Raji (cell line): ENCODE results near the gene MTFMT.

Source experiments
- POLR2A ChIP-seq: IDR thresholded peaks from 2 replicates; pipeline ENCODE4 v1.6.1; 2011; ENCODE audit warnings: low read depth, low read length, control low read depth; ENCODE audit not compliant: insufficient read depth

The MTFMT gene

DNA sequence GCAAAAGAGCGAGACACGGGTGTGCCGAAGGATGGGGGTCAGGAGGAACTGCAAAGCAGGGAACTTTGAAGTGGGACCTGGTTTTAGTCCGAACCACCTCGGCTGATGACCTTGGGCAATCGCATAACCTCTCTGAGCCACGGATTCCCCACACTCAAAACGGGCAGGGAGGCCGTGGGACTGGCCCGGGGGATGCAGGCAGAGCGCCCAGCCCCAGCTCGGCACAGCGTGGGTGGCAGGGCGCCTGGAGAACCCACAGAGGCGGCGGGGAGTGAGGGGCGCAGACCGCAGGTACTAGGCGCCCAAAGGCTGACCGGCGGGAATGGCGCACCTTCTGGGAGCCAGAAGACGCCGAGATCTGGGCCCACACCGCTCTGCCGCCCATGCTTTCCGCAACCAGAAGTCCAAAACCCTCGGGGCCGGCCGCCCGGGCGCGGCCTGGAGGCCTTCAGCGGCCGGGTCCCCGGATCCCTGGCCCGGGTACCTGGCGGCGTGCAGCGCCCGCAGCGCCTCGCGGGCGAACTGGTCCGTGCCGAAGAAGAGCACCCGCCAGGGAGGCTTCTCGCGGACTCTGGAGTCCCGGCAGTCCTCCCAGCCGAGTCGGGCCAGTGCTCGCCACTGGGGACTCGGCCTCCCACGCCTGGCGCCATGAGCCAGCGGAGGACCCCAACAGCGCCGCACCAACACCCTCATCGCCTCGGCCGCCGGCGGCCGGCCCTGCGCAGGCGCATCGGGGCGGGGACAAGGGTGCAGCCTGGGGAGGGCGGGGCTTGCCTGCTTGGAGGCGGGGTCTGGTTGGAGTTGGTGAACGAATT is at the start of gene MTFMT:
TSS of gene MTFMT (minus strand) at position 719 of the 815 bp plus-strand sequence. CDS start at position 693, 26 bp downstream.
- peak; percentile 96 for TF ChIP-seq POLR2A

DNA sequence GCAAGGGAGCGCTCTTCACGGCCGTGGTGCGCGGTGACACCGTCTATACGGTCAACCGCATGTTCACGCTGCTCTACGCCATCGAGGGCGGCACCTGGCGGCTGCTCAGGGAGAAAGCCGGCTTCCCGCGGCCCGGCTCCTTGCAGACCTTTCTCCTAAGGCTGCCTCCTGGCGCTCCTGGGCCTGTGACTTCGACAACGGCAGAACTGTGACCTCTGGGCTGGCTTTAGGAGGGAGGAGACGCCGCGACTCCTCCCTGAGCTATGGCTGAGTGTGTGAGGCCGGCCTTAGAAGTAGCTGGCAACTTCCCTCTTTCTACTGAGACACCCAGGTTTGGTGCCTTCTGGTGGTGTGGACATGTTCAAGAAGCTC is 48.5 kb upstream of the MTFMT start:
- no peak for TF ChIP-seq POLR2A

DNA sequence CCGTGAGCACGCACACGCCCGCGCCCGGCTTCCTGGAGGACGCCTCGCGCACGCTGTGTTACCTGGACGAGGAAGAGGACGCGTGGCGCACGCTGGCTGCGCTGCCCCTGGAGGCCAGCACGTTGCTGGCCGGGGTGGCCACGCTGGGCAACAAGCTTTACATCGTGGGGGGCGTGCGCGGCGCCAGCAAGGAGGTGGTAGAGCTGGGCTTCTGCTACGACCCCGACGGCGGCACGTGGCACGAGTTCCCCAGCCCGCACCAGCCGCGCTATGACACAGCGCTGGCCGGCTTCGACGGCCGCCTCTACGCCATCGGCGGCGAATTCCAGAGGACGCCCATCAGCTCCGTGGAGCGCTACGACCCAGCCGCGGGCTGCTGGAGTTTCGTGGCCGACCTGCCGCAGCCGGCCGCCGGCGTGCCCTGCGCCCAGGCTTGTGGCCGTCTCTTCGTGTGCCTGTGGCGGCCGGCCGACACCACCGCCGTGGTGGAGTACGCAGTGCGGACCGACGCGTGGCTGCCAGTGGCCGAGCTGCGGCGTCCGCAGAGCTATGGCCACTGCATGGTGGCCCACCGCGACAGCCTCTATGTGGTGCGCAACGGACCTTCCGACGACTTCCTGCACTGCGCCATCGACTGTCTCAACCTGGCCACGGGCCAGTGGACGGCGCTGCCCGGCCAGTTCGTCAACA is 48.0 kb upstream of the MTFMT start:
- TF ChIP-seq POLR2A, result no peak

DNA sequence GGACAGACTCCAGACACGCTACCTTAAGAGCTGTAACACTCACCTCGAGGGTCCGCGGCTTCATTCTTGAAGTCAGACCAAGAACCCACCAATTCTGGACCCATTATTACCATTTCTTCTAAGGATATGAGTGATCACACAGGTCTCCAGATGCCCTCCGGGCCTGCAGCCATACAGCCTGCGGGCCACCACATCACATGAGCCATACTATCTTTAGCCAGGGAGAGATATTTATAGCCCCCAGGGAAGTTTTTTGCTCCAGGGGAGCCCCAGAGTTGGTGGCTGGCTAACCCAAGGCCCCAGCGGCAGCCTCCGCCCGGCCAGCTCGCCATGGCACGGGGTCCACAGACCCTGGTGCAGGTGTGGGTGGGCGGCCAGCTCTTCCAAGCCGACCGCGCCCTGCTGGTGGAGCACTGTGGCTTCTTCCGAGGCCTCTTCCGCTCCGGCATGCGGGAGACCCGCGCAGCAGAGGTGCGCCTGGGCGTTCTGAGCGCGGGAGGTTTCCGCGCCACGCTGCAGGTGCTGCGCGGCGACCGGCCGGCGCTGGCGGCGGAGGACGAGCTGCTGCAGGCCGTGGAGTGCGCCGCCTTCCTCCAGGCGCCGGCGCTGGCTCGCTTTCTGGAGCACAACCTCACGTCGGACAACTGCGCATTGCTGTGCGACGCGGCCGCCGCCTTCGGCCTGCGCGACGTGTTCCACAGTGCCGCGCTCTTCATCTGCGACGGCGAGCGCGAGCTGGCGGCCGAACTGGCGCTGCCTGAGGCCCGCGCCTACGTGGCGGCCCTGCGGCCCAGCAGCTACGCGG is 47.2 kb upstream of the MTFMT start, which contains the start of gene KBTBD13:
TSS of gene KBTBD13 (plus strand) at position 261 of the 805 bp plus-strand sequence. CDS start at position 331, 70 bp downstream.
- no peak for TF ChIP-seq POLR2A

DNA sequence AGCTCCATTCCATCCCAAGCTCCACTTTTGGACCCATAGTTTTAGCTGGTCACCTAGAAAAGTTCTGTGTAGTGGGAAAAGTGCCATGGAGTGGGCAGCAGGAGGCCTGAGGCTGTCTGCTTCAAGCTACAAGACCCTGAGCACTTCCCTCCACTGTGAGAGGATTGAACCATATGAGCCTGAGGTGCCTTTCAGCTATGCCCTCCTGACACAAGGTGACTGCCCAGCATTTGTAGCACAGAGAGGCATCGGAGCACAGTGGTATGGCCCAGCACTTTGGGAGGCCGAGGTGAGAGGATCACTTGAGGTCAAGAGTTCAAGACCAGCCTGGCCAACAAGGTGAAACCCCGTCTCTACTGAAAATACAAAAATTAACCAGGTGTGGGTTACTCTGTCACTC is 43.2 kb upstream of the MTFMT start:
- no peak for TF ChIP-seq POLR2A

DNA sequence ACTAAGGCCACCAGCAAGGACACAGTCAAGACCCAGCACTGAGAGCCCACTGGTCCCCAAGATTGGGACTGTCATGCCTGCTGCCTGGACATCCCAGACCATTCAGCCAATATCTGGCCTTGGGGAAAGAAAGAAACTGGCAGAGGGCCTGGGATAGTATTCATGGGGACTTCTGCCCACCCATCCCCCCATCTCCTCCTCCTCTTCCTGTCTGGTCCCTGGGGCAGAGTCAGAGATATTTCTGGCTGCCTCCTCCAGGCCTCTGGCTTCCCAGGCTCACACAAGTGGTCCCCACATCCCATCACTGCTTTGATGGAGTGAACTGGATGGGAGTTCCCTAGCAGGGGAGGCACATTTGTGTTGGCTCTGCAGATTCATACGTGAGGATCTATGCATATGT is 42.6 kb upstream of the MTFMT start:
- no peak for TF ChIP-seq POLR2A

DNA sequence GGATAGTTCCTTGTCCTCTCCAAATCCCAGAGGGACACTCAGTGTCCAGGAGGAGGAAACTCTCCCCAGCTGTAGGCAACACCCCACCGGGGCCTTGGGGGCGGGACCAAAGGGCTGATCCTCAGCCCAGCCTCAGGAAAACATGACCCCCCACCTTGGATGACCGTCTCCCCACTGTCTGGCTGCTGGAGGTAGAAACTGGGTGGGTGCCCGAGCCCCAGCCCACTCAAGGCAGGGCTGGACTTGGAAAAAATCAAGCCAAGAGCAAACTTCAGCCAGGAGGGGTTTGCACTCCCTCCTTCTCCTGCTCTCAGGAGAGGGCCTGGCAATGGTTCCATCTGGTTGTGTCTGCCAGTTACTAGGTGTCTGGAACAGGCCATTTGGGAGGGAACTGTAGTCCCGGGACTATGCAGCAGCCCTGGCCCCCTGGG is 42.0 kb upstream of the MTFMT start:
- TF ChIP-seq POLR2A, result no peak

DNA sequence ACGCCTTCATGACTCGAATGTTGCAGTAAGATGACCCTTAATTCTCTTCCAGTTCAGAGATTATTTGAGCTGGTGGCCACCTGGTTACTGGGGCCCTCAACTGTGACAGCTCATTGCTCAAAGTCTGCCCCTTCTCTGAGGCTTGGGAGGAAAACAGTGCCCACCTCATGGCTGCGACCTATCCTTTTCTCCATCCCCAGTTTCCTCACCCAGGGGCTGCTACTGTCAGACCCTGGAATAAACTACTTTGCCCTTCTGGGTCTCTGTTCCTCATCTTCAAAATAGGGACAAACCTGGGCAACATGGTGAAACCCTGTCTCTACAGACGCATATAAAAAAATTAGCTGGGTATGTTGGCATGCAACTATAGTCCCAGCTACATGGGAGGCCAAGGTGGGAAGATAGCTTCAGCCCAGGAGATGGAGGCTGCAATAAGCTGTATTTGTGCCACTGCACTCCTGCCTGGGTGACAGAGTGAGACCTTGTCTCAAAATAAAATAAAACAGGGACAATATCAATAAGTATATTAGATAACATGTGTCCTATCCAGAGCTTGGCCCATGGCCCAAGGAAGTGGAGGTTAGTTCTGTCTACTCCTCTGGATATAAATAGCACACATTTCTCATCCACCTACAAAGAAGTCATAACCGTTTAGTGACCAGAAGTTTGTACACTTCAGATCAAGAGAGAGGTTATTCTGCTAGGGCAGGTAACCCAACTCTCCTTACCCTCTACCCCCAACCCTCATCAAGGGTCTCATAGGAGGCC is 40.5 kb upstream of the MTFMT start:
- no peak for TF ChIP-seq POLR2A

DNA sequence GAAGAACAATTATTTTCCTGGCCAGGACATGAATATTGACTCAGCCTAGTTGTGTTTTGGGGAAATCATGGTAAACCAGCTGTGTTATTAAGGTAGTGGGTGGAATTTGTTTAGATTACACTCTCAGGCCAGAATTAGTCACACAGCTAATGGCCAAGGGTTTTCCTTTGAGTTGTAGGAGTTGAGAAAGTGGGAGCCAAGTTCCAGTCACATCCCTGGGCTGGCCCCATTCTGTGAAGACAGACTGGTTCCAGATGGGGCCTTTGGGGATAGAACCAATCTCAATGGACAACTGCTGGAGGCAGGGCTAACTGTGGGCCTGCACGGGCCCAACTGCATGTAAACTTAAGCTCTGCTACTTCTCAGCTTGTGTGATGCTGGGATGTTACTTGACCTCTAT is 39.7 kb upstream of the MTFMT start:
- no peak for TF ChIP-seq POLR2A

DNA sequence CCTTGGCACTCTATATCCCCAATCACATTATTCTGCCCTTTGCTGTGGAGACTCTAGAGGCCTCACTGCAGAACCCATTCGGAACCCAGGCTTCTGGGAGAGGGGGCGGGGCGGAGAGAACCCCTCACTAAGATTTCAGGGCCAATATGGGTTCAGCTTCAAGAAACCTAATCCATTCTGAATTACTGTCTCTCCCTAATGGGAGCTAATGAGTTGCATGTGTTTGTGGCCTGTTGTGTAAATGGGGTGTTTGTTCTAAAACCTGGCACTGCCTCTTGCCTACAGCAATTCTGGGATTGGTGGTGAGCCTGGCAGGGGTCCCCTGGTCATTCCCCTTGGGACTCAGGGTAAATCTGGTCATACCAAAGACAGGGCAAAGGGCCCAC is 39.0 kb upstream of the MTFMT start:
- no peak for TF ChIP-seq POLR2A

DNA sequence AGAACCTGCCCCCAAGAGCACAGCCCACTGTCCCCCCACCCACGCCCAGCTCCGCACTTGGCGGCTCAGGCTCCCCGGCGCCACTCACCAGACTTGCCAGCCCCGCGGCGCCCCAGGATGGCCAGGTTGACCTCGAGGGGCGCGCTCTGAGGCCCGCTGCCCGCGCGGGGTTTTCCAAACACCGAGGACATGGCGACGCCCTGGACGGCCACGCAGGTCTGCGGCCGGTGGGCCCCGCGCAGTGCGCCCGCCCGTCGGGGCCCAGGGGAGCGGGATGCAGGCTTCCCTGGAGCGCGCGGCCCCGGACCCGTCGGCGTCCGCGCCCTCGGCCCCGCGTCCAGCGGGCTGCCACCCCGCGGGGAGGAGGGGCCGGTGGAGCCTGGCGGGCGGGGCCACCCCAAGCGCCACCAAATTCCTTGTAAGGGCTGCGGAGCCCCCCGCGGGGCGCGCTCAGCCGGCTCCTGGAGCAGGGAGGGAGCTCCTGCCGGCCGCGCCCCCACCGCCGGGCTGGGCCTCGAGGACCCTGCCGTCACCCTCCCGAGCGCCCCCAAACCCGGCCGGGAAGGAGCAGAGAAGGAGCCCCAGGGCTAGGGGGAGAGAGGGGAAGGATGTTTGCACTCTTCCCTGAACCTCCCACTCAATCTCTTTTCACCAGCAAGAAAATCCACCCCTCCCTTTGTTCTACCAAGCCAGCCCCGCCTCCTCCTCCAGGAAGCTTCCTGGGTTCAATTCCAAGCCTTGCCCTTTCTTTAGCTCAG is 38.4 kb upstream of the MTFMT start, which contains the start of gene RASL12:
TSS of gene RASL12 (minus strand) at position 347 of the 758 bp plus-strand sequence. CDS start at position 191, 156 bp downstream.
- no peak for TF ChIP-seq POLR2A

DNA sequence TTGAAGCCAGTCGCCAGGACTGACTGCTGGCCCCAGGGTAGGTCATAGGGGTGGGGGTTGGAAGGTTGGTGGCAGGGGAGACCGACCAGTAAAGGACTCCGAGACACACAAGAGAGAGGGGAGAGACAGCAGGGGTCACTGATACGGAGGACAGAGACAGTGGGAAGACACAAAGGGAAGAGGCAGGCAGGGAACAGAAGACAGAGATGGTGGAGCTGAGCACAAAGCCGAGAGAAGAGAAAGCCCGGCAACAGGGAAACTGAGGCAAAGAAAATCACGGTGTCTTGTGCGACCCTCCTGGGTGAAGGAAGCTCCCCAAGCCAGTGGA is 37.8 kb upstream of the MTFMT start:
- no peak for TF ChIP-seq POLR2A

DNA sequence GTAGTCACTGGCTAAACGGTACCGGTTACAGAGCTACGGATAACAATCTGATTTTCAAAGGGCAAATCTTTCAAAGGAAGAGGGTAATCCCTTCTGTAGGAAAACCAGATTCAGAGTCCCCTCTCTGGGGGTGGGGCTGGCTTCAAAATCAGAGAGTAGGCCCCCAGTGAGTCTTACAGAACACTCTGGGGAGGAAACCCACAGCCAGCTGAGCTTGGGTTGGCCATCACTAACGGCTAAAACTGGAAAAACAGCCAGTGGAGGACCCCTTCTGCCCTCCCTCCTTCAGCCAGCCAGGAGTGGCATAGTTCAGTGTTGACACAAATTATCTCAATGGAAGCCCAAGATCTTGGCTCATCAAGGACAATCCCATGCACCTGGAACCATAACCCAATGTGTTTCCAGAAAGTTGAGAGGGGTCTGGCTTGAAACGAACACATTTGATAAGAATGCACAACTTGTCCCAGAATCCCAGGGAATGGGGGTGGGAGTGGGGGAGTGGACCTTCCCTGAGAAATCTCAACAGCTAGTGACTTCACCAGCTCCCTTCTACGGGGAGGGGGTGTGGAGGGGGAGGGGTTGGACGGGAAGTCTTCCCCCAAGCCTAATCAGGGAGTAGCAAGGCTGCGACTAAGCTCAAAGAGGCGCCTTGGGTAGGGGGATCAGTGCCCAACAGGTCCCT is 37.3 kb upstream of the MTFMT start:
- TF ChIP-seq POLR2A, result no peak
